GM18498 (cell line): ENCODE data around the gene HBA1.
"Not testable (repeated sequence)": the region's sequence is repeated elsewhere in the genome, so short reads cannot be mapped to it uniquely, and the experiment has no call there.

ENCODE experiments used
- ATAC-seq: cut with Tn5 transposase; IDR thresholded peaks from one replicate; pipeline ENCODE4 v1.9.1; 2021; ENCODE audit warnings: mild to moderate bottlenecking, moderate library complexity; ENCODE audit not compliant: unreplicated experiment

Gene HBA1

DNA sequence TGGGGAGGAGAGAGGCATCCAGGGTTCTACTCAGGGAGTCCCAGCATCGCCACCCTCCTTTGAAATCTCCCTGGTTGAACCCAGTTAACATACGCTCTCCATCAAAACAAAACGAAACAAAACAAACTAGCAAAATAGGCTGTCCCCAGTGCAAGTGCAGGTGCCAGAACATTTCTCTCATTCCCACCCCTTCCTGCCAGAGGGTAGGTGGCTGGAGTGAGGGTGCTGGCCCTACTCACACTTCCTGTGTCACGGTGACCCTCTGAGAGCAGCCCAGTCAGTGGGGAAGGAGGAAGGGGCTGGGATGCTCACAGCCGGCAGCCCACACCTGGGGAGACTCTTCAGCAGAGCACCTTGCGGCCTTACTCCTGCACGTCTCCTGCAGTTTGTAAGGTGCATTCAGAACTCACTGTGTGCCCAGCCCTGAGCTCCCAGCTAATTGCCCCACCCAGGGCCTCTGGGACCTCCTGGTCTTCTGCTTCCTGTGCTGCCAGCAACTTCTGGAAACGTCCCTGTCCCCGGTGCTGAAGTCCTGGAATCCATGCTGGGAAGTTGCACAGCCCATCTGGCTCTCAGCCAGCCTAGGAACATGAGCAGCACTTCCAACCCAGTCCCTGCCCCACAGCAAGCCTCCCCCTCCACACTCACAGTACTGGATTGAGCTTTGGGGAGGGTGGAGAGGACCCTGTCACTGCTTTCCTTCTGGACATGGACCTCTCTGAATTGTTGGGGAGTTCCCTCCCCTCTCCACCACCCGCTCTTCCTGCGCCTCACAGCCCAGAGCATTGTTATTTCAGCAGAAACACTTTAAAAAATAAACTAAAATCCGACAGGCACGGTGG lies 2.3 kb upstream of the HBA1 start:
- ATAC-seq, result not testable (repeated sequence)

- no peak for ATAC-seq
These were observed 1.2 kb upstream of the HBA1 start for GRCh38 chr16:175011-175949.

DNA sequence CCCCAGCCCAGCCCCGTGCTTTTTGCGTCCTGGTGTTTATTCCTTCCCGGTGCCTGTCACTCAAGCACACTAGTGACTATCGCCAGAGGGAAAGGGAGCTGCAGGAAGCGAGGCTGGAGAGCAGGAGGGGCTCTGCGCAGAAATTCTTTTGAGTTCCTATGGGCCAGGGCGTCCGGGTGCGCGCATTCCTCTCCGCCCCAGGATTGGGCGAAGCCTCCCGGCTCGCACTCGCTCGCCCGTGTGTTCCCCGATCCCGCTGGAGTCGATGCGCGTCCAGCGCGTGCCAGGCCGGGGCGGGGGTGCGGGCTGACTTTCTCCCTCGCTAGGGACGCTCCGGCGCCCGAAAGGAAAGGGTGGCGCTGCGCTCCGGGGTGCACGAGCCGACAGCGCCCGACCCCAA lies 474 bp upstream of the HBA1 start:
- ATAC-seq, result not testable (repeated sequence)

DNA sequence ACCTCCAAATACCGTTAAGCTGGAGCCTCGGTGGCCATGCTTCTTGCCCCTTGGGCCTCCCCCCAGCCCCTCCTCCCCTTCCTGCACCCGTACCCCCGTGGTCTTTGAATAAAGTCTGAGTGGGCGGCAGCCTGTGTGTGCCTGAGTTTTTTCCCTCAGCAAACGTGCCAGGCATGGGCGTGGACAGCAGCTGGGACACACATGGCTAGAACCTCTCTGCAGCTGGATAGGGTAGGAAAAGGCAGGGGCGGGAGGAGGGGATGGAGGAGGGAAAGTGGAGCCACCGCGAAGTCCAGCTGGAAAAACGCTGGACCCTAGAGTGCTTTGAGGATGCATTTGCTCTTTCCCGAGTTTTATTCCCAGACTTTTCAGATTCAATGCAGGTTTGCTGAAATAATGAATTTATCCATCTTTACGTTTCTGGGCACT lies 928 bp downstream of the HBA1 start:
- no peak for ATAC-seq

DNA sequence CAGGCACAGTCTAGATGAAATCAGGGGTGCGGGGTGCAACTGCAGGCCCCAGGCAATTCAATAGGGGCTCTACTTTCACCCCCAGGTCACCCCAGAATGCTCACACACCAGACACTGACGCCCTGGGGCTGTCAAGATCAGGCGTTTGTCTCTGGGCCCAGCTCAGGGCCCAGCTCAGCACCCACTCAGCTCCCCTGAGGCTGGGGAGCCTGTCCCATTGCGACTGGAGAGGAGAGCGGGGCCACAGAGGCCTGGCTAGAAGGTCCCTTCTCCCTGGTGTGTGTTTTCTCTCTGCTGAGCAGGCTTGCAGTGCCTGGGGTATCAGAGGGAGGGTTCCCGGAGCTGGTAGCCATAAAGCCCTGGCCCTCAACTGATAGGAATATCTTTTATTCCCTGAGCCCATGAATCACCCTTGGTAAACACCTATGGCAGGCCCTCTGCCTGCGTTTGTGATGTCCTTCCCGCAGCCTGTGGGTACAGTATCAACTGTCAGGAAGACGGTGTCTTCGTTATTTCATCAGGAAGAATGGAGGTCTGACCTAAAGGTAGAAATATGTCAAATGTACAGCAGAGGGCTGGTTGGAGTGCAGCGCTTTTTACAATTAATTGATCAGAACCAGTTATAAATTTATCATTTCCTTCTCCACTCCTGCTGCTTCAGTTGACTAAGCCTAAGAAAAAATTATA lies 1.6 kb downstream of the HBA1 start:
- ATAC-seq, result no peak

- no peak for ATAC-seq
These were observed 2.2 kb downstream of the HBA1 start for GRCh38 chr16:178668-179015.

DNA sequence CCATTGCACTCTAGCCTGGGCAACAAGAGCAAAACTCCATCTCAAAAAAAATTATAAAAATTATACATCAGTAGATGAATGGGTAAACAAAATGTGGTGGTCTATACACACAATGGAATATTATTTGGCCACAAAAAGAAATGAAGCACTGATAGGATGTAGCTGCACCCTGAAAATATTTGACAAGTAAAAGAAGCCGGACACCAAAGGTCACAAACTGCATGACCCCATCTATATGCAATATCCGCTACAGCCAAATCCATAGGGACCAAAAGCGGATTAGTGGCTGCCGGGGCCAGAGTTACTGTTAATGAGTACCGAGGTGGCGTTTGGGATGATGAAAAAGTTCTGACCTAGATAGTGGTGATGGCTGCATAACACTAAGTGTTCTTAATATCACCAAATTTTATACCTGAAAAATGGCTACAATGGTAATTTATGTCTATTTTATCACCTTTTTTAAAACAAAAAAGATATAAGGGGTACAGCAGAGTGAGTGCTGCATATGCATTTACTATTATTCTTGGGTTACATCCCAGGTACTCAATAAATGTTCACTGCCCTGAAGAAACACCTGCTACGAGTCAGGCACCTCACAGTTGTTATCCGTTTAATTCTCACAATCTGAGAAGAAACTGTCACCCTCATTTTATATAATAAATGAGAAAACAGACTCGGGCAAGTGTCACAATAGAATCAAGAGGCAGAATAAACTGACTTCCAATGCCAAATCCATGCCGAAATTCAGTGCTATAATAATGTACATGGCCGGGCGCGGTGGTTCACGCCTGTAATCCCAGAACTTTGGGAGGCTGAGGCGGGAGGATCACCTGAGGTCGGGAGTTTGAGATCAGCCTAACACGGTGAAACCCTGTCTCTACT lies 3.0 kb downstream of the HBA1 start:
- no peak for ATAC-seq

DNA sequence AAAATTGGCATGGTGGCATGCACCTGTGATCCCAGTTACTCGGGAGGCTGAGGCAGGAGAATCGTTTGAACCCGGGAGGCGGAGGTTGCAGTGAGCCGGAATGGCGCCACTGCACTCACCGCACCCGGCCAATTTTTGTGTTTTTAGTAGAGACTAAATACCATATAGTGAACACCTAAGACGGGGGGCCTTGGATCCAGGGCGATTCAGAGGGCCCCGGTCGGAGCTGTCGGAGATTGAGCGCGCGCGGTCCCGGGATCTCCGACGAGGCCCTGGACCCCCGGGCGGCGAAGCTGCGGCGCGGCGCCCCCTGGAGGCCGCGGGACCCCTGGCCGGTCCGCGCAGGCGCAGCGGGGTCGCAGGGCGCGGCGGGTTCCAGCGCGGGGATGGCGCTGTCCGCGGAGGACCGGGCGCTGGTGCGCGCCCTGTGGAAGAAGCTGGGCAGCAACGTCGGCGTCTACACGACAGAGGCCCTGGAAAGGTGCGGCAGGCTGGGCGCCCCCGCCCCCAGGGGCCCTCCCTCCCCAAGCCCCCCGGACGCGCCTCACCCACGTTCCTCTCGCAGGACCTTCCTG lies 3.7 kb downstream of the HBA1 start, which contains the start of gene HBQ1:
TSS of gene HBQ1 (plus strand) at position 359 of the 575 bp plus-strand sequence. CDS start at position 387, 28 bp downstream.
- no peak for ATAC-seq

DNA sequence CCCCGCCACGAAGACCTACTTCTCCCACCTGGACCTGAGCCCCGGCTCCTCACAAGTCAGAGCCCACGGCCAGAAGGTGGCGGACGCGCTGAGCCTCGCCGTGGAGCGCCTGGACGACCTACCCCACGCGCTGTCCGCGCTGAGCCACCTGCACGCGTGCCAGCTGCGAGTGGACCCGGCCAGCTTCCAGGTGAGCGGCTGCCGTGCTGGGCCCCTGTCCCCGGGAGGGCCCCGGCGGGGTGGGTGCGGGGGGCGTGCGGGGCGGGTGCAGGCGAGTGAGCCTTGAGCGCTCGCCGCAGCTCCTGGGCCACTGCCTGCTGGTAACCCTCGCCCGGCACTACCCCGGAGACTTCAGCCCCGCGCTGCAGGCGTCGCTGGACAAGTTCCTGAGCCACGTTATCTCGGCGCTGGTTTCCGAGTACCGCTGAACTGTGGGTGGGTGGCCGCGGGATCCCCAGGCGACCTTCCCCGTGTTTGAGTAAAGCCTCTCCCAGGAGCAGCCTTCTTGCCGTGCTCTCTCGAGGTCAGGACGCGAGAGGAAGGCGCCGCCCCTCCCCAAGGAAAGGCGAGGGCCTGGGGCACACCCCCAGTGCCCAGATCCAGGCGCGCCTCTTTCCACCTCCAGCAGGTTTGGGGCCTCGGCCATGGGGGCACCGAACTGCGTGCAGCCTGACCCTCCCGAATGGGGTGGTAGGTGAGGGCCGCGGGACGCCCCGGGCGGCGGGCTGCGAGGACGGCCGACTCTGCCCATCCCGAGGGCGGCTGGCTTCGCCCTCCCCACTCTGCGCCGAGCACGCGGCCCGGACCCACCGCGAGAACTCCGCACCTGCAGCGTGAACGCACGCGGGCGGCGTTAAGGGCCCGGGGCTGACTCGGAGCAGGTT lies 4.4 kb downstream of the HBA1 start:
- peak; percentile 61 for ATAC-seq

DNA sequence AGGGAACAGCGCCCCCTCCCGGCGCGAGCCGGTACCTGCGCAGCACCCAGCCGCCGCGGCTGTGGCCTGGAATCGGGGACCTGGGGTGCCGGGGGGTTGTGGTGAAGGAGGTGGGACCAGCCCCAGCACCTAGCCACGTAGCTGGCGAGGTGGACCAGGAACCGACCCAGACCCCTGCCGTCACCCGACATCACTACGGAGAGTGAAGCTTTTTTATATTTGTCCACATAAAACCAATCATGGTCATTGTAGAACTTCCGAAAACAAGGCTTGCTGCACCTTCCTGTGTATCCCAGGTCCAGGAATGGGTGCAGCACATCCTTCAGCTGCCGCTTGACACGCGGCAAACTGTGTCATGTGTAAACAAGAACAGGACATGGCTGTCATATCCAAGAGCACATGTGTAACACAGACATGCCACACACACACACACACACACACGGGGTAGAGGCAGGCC lies 5.1 kb downstream of the HBA1 start:
- ATAC-seq, result no peak

GRCh38 chr16:183005-183404 lies 6.5 kb downstream of the HBA1 start:
- no peak for ATAC-seq

GRCh38 chr16:185213-185612 lies 8.7 kb downstream of the HBA1 start:
- no peak for ATAC-seq

GRCh38 chr16:185691-186090 lies 9.2 kb downstream of the HBA1 start:
- no peak for ATAC-seq

GRCh38 chr16:187330-187729 lies 10.8 kb downstream of the HBA1 start:
- no peak for ATAC-seq

GRCh38 chr16:188674-189073 lies 12.2 kb downstream of the HBA1 start:
- ATAC-seq, result no peak

DNA sequence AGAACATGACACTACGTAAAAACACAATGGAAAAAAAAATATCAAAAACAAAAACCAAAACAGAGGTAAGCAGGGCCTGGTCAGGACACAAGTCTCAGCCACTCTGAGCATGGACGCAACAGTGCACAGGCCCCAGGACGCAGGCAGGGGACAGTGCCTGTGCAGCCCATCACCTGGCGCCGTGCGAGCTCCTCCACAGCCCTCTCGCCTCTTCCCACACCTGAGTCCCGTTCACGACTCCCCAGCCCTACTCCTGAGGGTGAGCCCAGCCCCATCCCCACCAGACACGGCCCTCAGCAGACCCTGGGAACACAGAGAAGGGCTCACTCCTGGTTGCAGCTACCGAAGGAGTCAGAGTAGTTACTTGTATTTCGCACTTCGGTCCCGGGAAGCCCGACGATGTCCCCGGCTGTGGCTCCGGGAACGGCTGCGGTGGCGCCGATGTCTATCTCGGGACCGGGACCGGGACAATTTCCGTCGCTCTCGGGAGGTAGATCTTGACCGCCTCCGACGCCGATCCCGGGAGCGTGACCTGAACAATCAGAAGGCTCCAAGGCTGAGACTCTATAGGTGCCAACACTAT lies 13.2 kb downstream of the HBA1 start:
- ATAC-seq, result no peak

DNA sequence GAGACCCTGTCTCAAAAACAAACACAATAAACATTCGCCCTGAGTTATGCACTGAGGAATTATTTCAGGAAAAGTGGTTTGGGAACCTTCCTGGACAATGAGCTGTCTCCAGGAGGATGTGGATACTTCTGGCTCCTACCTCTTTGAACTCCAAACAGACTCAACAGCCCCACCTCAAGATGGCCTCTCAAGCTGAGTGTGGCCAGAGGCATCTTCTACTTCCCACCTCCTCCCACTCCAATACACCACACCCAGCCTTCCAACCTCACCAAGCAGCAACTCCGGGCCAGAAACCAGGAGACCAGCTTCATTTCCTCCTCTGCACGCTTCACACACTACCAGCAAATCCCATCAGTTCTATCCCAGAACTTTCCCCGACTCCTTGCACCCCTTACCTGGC lies 15.4 kb downstream of the HBA1 start:
- ATAC-seq, result no peak

DNA sequence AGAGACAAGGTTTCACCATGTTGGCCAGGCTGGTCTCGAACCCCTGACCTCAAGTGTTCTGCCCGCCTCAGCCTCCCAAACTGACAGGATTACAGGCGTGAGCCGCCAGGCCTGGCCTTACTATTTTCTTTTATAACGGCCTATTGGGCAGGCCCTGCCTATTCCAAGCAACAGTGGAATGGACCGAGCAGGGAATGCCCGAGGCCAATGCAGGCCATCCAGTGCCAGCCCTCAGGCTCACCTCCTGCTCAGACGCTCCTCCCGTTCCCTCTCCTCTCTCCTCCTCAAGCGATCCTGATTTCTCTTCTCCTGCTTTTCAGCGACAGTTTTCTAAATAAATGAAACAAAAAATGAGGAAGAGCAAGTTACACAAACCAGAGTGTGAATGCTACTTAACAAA lies 16.2 kb downstream of the HBA1 start:
- ATAC-seq, result no peak
